HG03039 (cell line): ENCODE measurements around the gene KLHL29.

ENCODE experiments used
- ATAC-seq: cut with Tn5 transposase; IDR thresholded peaks from one replicate; pipeline ENCODE4 v1.9.1; 2021; ENCODE audit warnings: mild to moderate bottlenecking, moderate library complexity; ENCODE audit not compliant: unreplicated experiment

The KLHL29 gene

DNA sequence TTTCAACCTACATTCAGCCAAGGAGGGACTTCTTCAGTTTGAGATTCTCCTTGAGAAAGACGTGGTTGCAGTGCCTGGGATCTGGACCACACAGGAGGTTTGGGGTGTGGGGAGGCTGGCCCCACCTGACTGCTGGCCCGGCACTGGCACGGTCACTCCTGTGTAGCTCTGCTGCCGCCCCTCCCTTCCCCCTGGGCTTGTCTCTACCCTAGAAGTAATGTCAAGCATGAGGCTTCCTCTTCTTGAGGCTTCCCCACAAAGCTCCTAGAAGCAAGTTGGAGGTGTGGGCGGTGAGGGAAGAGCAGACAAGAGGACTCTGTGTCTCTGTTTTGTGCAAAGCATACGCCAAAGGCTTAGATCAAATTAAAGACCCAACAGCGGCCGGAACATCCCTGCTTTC, 8.7 kb downstream of the KLHL29 start:
- ATAC-seq, result no peak

DNA sequence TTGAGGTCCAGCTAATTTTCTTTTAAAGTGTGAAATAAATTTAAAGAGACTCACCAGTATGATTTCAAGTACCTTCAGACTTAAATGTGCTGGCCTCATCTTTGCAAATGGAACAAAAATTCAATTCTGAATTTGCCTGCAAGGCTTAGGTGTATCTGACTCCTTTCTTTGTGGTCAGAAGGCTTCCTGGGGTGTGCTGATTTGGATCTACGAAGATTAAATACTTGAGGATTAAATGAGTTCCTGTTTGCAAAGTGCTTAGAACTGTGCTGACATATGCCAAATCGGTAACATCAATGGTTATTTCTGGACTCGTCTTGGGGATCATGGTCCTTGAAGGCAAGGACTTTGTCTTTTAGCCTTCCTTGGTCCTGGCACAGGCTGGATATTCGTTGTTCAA, 9.7 kb downstream of the KLHL29 start:
- no peak for ATAC-seq

DNA sequence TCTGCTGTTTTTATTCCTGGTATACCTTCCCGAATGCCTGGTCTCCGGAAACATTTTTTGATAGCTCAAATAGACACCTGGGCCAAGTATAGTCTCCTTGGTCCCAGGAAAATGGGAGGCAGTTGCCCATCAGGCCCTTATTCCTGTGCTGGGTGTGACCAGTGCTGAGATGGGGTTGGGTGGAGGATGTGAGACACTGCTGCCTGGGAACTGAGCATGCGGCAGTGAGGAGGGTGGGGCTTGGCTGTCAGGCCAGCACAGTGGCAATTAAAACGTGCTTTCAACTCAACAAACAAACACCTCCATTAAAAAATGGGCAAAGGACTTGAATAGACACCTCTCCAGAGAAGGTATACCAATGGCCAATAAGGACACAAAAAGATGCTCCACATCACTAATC, 12.5 kb downstream of the KLHL29 start:
- no peak for ATAC-seq

DNA sequence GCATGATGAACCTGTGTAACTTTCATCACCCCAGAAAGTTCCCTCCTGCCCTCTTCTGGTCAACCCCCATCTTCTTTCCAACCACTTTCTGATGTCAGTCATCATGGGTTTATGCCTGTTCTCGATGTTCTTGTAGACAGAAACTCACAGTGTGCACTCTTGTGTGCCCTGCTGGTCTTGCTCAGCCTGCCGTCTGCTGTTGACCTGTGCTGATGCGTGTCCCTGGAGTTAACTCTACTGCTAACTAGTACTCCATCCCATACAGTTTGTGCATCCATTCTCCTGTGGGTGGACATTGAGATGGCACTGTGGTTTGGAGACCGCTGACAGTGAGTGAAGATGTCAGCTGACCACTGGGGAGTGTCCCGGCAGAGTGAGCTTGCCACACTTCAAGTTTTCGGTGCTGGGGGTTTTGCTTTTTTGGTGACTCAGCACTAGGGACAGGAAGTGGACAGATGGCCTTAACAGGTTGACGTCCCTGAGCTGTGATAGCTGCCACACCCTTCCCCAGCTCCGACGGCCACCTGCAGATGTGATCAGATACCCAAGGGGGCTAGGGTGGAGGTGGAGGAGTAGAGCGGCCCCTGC, 14.8 kb downstream of the KLHL29 start:
- ATAC-seq, result peak; percentile 53

DNA sequence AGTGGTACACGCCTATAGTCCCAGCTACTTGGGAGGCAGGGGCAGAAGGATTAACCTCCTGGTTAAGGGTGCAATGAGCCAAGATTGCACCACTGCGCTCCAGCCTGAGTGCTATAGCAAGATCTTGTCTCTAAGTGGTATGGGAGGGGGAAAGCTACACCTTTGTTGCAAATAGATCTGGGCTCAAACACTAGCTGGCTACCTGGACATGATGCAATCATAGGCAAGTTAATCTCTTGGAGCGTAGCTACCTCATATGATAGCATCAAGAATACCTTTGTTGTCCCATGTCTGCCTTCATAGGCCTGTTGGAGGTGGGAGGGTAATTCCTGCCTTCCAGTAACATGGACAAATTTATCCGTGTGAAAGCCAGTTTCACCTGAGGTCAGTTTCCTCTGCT, 15.7 kb downstream of the KLHL29 start:
- ATAC-seq, result no peak

DNA sequence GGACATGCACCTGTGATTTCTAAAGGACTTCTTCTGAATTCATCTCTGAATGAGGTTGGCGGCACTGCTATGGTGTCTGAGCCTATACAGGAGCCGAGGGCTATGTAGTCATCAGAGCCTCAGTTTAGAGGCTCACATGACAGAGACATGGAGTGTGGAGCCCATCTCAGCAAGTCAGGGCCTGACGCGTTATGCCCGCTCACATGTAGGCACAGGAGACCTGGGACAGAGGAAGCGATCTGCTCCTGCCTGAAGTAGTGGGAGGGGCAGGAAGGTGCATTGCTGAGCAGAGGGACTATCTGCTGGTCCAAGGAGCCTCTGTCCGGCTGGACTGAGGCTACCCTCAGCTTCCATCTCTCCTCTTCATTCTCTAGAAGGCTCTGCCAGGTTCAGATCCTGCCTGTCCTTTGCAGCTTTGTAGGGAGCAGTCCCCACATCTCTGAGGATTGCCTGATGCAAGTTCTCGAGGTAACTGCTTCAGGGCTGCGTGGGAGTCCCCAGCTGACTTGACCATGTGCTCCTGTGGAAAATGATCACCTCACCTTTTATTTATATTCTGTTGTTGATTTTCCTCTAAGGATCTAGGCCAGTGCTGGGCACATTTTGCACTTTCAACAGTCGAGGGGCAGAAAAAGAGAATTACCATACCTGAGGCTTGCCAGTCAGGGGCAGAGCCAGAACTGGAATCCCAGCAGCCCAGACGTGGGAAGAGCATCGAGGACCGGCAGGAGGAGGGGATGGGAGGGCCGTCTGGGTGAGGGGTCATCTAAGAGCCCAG, 16.6 kb downstream of the KLHL29 start:
- ATAC-seq, result no peak

DNA sequence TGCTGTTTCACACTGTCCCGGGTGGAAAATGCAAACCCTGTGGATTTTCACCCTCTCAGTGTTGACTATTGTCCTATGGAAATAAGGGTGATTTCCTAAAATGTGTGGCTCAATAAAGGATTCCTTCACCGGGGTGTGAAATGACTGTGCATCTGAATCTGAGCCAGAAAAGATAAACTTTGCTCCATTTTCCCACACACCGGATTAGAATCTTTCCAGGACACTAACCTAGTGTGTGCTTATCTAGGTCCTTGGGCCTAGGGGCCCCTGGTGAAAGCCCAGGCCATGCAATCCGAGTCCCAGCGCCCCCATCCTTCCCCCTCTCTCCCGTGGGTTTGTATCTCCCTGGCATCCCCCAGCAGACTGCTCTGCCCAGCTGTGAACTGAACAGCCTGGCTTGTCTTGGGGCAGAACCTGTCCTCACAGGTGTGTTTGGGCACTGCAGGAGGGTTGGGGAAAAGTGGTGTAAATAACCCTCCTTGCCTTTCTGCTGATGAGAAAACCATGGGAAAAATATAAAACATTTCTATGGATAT, 17.3 kb downstream of the KLHL29 start:
- ATAC-seq, result no peak

DNA sequence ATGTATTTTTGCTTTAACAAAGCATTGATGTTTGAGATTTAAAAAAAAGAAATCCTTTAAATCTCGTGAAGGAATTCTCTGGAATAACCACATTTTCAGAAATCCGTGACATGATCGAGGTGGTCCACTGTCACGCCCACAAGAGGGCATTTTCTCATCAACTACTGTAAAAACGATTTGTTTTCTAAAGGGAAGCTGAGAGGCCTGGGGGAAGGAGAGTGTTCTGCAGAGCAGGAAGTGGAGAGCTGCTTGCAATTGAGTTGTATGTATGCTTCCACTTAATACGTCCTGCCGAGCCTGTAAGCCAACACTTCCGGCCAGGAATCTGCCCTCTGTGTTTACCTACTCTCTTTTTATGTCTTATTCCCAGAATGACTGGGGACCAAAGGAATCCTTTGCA, 19.4 kb downstream of the KLHL29 start:
- ATAC-seq, result no peak

DNA sequence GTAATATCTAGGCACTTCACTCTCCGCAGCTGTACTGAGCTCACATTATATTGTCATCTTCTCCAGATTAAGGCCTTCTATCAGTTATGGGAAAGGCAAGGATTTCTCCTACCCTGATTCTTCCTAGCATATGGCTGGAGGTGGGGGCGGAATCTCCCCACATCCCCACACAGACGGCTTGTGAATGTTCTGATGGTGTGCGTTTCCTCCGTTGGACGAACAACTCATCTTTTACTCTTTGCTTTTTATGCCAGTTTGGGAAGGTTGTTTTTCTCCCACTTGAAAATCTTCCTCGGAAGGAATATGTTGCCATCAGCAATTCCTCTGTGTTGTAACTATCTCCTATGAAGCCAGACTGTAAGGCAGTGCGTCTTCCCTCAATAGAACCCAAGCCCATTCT, 24.3 kb downstream of the KLHL29 start:
- no peak for ATAC-seq

DNA sequence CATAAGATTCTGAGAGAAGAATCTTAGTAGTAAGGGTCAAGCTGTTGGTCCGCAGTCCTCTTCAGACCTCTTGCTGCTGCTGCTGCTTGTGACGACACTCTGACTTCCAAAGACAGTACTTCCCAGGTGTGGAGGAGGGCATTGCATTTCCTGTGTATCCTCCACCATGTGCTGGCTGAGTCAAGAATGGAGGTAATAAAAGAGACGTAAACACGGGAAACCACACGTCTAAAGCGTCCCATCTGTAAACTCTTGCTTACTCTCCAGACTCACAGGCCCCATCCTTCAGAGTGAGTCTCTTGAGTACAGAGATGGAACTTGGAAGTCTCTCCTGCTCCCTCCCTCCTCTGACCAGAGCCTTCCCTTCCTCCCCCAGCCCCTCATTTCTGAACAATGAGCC, 25.6 kb downstream of the KLHL29 start:
- no peak for ATAC-seq

DNA sequence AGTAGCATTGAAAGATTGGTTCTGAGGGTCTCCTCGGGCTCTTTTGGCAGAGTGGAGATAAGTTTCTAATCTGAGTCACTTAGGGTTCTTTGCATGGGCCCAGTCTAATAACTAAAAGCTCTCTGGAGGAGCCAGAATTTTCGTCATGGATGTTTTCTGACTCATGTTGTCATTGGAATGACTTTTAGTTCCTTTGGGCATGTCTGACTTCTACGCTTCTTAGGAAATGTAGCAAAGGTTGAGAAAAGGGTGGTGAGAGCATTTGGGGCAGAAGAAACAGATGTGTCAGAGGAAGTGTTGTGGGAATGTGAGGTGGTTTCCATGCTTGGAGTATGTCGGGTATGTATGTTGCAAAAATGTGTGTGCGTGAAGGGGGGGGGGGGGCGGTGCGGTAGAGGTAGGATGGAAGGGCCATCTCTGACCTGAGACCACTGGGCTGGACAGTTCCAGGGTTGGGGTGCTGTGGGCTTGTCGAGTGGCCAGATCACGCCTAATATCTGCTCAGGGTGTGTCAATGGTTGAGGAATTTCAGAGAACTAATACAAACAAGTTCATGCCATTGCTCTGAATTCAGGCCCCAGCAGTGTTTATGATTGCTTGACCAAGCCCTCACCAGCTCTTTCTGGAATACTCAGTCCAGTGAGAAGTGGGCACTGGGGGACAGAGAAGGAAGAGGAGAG, 26.9 kb downstream of the KLHL29 start:
- ATAC-seq, result no peak

DNA sequence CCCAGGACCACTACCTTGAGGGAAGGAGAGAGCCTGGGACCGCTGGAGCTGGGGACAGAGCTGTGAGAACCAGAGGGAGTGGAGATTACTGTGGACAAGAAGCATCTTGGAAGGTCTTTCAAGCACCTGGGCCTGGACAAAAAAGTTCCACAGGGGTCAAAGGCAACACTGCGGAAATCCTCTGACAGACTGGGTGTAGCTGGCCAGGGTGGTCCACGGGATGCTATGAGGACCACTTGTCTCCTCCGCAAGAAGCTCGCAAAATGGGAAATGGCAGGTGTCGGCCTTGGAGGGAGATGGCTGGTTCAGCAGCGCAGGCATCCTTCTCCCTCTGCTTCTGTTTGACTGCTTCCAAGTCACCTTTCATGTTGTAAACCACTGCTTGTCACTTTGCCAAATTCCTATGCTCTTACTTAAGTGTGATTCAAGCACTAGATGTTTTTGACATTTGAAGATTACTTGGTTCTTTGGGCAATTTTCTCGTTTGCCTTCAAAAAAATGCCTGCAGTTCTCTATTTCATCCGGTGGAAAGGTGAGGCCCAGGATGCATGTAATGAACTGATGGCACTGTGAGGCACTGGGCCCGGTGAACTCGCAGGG, 27.7 kb downstream of the KLHL29 start:
- no peak for ATAC-seq

DNA sequence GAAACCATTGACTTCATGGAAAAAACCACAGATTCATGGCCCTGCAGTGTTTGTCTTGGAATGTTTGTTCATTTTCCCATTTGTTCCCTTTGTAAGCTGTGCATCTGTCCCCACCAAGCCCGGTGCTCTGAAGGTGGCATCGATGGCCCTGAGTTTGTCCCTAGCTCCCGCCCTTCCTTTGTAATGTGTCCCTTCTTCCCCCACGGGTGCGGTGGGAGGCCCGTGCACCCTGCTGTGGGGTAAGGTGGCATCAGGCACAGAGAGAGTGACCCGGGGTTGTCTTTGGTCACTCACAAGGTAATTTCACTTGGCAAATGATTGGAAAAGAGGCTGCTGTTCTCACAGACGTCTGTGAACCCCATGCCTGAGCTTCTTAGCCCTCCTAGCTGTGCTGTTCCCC, 28.7 kb downstream of the KLHL29 start:
- ATAC-seq, result no peak

DNA sequence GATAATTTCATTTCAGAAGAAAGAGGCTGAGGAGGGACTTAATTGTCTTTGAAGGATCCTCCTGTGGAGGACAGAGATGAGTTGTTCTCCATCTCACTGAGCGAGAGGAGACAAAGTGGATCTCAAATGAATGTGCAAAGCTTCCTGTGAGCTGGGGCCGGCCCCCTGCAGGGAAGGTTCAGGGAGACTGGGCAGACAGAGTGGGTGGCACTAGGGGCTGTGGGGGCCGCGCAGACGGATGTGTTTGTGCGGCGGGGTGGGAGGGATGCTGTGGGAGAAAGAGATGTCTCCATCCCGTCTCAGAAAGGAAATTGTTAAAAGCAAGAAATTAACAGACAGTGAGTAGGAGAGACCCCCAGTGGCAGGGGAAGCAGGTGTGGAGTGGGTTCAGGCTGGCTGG, 29.1 kb downstream of the KLHL29 start:
- no peak for ATAC-seq

DNA sequence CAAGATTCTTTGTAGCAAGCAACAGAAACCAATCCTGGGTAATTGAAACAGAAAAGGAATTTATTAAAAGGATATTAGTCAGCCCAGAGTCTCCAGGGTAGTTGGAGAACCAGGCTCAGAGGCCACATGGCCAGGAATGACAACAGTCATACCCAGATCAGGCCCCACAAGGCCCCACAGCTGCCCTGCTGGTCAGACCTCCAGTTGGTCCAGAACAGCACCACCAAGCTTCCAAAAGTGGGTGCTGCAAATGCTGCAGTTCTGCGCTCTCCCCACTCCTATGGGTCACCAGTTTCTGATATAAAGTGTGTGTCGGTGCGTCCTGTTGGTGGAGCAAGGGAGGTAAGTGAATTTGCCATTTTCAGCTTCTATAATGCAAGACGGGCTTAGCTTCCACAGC, 29.9 kb downstream of the KLHL29 start:
- no peak for ATAC-seq

DNA sequence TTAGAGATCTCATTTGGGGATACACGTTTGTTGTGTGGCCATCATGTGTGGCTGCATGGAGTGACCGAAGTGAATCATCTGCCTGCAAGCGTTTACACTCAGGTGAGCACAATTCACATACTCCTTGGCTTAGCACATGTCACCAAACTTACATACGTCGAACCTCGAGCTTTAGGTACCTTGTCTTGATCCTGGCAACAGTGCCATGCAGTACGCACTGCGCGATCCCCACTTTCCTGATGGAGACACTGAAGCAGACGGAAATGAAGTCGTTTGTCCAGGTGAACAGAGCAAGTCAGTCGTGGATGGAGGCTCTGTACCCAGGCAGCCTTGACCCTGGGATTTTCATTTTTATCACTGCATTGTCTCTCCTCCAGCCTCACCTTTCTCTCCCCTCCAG, 32.3 kb downstream of the KLHL29 start:
- no peak for ATAC-seq

DNA sequence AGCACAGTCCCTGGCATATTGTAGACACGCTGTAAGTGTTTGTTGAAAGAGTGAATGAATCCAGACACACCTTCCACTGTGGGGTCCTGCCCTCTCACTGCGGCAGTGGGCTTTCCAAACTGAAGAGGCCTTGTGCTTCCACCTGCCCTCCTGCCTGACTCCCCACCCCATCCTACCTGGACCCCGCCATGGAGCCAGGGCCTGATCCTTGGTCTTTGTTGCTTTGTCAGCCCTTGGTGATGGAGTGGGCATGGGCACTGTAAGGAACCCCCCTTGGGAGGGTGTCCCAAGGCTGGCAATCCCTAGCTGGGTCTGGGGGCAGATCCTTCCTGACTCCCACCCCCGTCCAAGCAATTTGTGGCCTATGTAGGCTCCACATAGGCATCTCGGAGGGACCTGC, 33.1 kb downstream of the KLHL29 start:
- ATAC-seq, result no peak

DNA sequence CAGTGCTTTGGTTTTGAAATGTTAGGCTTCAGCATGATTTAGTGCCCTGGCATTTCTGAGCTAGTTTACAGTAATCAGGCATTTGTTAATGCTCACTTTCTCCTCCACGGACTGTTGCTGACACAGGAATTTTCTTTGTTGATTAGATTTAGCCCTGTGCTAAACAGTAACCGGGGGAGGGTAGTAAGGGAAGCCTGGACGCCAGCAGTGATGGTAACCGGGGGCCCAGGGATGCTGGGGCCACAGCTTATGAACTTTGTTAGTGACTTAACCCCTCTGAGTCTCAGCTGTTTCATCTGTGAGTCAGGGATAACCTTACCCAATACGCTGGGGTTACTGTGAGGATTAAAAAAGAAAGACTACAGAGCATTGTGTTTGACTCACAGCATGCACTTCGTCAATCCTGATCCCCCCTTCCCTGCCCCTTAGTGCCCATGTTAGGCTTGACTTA, 33.5 kb downstream of the KLHL29 start:
- ATAC-seq, result no peak

DNA sequence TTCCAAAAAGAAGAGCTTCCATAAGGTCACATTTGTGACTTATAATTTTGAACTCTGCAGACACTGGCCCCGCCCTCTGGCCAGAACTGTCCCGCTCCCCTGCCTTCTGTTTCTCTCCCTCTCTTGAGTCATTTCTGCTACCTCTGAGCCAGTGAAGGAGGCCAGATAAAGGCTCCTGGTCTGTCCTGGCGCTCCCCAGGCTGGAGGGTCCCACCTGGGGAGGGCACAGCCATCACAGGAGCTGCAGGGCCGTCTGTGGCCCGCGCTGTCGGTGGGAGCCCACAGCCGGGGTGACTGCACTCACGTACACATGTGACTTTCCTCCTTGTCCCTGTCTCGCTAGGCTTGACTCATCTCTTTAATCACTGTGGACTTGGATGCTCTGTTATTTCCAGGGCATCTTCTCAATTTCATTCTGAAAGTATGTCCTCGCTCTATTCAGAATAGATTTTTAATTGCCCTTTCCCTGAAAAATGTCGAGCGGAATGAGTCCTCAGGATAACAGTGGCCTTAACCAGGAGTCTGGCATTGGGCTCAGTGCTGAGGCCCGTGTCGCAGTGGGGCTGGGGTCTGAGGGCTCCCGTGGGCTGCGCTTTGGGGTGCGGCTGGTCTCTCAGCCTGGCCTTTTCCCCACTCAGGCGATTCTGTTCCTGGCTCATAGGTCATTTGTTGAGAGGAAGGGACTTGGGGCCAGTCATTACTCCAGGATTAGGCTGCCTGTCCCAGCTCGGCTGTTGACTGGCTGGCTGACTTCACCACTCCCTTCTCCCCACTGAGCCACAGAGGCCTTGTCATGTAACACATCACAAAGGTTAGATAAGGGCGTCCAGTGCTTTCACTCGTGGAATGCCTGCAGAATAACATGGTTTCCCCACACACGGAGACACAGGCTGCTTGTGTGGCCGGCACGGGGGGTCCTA, 34.5 kb downstream of the KLHL29 start:
- no peak for ATAC-seq

DNA sequence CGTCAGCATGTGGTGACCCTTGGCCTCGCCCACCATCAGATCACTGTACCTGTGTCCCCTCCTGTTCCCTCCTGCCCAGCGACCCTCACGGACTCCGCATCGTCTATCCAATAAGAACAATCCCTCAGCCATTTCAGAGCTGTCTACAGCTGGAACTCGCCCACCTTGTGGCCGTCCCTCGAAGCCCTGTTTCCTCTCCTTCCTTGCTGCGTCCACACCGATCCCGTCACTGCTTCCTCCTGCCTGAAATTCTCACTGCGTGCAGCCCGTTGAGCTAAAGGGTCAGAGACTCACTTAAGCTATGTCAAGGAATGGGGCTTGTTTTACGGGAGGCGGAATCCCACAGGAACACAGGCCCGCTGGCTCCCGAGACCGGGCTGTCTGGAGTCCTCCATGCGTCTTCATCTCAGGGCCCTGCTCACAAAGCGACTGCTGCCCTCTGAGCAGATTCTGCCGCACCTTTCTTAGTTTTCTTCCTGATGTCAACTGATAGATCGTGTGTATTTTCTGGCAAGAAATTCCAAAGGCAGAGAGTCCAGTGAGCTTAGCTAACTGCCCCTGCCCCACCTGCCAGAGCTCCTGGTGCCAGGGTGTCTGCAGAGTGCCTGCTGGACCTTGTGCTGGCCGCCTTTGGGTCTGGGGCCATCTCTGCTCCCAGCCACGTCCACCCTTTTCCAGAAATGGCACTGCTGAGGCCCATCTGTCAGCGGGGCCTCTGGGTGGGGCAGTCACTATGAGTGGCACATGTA, 35.3 kb downstream of the KLHL29 start:
- no peak for ATAC-seq
